ENCODE measurements around the gene BLM. TPM values are rescaled to one million over a fixed set of nuclear protein-coding genes. Genes with fewer than 3 reads are reported as not detected.

Gene BLM
- total RNA-seq, 1 donor from 2014 or later = 58.0 TPM

DNA sequence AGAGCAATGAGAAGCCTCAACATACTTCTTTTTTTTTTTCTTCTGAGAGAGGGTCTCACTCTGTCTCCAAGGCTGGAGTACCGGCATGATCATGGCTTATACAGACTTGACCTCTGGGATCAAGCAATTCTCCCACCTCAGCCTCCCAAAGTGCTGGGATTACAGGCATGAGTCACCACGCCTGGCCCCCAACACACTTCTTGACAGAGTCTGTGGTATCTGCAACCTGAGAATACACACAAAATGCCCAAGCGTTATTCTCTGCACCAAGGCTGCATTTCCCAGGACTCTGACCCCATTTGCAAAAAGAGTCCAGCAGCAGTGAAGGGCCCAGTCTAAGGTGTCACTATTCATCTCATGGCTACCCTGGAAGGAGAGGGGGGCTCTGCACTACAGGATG lies 42.7 kb upstream of the BLM start:
- H3K4me2 ChIP-seq = no peak overlapping the region
- H3K9ac ChIP-seq = no peak overlapping the region
- Mint-ChIP-seq H3K36me3 (peaks cover 3% of the 10 kb centered on the region), H3K4me1 (peaks cover 3% of the 10 kb centered on the region), H3K27me3 (ENCODE audit: insufficient read depth, low read depth) (peaks cover 6% of the 10 kb centered on the region), H3K27ac (peak overlapping the region; percentile 33), H3K4me3 (no peak overlapping the region), H3K9me3 (peaks cover 2% of the 10 kb centered on the region)
- no peak overlapping the region for H2AFZ ChIP-seq (replicated peaks)
- no peak overlapping the region for H3K4me3 ChIP-seq
- H3K4me1 ChIP-seq = no peaks in the 10 kb centered on the region
- no peaks in the 10 kb centered on the region for H3K27me3 ChIP-seq
- DNase-seq (ENCODE audit: low spot score) = no peak
- TF ChIP-seq EZH2phosphoT487 (IDR thresholded peaks at IDR 0.05) = no peak
- TF ChIP-seq, protein P1, sequence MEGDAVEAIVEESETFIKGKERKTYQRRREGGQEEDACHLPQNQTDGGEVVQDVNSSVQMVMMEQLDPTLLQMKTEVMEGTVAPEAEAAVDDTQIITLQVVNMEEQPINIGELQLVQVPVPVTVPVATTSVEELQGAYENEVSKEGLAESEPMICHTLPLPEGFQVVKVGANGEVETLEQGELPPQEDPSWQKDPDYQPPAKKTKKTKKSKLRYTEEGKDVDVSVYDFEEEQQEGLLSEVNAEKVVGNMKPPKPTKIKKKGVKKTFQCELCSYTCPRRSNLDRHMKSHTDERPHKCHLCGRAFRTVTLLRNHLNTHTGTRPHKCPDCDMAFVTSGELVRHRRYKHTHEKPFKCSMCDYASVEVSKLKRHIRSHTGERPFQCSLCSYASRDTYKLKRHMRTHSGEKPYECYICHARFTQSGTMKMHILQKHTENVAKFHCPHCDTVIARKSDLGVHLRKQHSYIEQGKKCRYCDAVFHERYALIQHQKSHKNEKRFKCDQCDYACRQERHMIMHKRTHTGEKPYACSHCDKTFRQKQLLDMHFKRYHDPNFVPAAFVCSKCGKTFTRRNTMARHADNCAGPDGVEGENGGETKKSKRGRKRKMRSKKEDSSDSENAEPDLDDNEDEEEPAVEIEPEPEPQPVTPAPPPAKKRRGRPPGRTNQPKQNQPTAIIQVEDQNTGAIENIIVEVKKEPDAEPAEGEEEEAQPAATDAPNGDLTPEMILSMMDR (IDR thresholded peaks at IDR 0.05) = no peak
- no peak for TF ChIP-seq EZH2 (IDR thresholded peaks at IDR 0.05)
- H3F3A ChIP-seq (ENCODE audit: low read depth) = no peaks in the 10 kb centered on the region
- H4K20me1 ChIP-seq (ENCODE audit: low read depth) = no peaks in the 10 kb centered on the region
- H3K79me2 ChIP-seq (ENCODE audit: low read depth) = no peaks in the 10 kb centered on the region
- H3K36me3 ChIP-seq = no peaks in the 10 kb centered on the region
- H3K9me3 ChIP-seq (ENCODE audit: low read depth) = no peaks in the 10 kb centered on the region
- no peak overlapping the region for H3K27ac ChIP-seq

DNA sequence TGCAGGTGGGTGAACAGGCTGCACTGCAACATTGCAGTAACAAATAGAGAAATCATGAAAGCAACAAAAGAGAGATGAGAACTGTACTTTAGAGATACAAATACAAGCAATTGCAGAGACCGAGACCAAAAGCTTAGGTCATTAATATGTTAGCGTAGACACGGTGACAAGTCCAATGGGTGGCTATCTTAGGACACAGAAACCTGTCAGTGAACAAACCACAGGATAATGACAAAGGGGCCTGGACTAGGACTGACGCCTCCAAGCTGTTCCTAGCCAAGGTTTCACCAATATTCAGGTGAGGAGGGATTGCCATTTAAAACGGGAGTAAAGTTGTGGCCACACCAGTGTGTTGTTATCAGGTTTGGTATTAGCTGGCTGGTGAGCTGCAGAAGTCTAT lies 41.7 kb upstream of the BLM start:
- no peak overlapping the region for H3K4me3 ChIP-seq
- H2AFZ ChIP-seq (replicated peaks) = no peak overlapping the region
- Mint-ChIP-seq H3K9me3 (peaks cover 2% of the 10 kb centered on the region), H3K27ac (no peak overlapping the region), H3K4me1 (peaks cover 3% of the 10 kb centered on the region), H3K36me3 (peaks cover 3% of the 10 kb centered on the region), H3K27me3 (ENCODE audit: insufficient read depth, low read depth) (peaks cover 3% of the 10 kb centered on the region), H3K4me3 (no peak overlapping the region)
- H3K9ac ChIP-seq = no peak overlapping the region
- H3K27ac ChIP-seq = no peak overlapping the region
- H3K4me1 ChIP-seq = no peaks in the 10 kb centered on the region
- H3F3A ChIP-seq (ENCODE audit: low read depth) = no peaks in the 10 kb centered on the region
- H3K27me3 ChIP-seq = no peaks in the 10 kb centered on the region
- no peak overlapping the region for H3K4me2 ChIP-seq
- H4K20me1 ChIP-seq (ENCODE audit: low read depth) = no peaks in the 10 kb centered on the region
- no peak for TF ChIP-seq EZH2phosphoT487 (IDR thresholded peaks at IDR 0.05)
- TF ChIP-seq EZH2 (IDR thresholded peaks at IDR 0.05) = no peak
- TF ChIP-seq, protein P1 (IDR thresholded peaks at IDR 0.05) = no peak
- no peaks in the 10 kb centered on the region for H3K9me3 ChIP-seq (ENCODE audit: low read depth)
- no peaks in the 10 kb centered on the region for H3K79me2 ChIP-seq (ENCODE audit: low read depth)
- no peak for DNase-seq (ENCODE audit: low spot score)
- H3K36me3 ChIP-seq = no peaks in the 10 kb centered on the region

DNA sequence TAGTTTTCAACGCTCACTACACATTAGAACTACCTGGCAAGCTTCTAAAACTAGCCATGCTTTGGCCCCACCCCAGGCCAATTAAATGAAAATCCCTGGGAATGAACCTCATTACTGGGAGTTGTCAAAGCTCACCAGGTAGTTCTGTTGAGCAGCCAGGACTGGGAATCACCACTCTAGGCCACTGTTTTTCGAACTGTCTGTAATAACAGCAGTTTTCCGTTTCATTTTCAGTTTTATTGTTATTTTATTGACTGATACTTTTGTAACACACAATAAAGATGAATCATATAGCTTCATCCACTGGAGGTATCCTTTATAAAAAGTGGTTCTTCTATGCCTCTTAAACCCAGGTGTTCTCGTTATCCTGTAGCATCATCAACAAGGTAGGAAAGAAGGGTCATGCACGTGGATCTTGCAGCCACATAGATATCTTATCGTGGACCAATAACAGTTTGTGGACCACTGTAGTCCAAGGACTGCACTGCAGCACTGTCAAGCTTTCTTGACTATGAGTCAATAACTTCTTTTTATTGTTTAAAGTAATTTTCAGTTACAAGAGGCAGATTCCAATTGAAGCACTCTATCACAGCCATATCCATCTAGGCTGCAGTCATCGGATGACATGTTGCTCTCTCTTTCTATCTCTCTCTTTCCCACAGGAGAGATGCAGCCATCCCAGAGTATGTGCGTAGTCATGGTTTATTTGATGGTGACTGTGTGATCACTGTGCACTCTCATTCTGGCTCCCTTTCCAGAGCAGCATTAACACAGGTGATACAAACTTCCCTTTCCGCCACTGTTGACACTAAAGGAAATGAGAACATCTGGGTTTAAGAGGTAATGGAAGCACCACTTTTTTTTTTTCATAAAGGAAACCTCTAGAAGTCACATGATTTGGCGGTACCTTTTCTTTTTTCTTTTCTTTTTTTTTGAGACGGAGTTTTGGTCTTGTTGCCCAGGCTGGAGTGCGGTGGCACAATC lies 39.0 kb upstream of the BLM start:
- peaks cover 2% of the 10 kb centered on the region for H3K9me3 Mint-ChIP-seq
- Histone ChIP-seq H3K27me3 (no peaks in the 10 kb centered on the region), H3K4me3 (no peak overlapping the region), H3K9ac (no peak overlapping the region), H3K27ac (no peak overlapping the region), H3K4me1 (no peaks in the 10 kb centered on the region), H3K4me2 (no peak overlapping the region), H3K36me3 (no peaks in the 10 kb centered on the region), H2AFZ (replicated peaks) (no peak overlapping the region), H3K9me3 (ENCODE audit: low read depth) (no peaks in the 10 kb centered on the region), H3F3A (ENCODE audit: low read depth) (no peaks in the 10 kb centered on the region), H4K20me1 (ENCODE audit: low read depth) (no peaks in the 10 kb centered on the region), H3K79me2 (ENCODE audit: low read depth) (no peaks in the 10 kb centered on the region)
- no peak overlapping the region for H3K4me3 Mint-ChIP-seq
- H3K4me1 Mint-ChIP-seq = peaks cover 3% of the 10 kb centered on the region
- TF ChIP-seq, protein P1 (IDR thresholded peaks at IDR 0.05) = no peak
- no peak for TF ChIP-seq EZH2phosphoT487 (IDR thresholded peaks at IDR 0.05)
- no peak for TF ChIP-seq EZH2 (IDR thresholded peaks at IDR 0.05)
- H3K27me3 Mint-ChIP-seq (ENCODE audit: insufficient read depth, low read depth) = no peaks in the 10 kb centered on the region
- H3K27ac Mint-ChIP-seq = no peak overlapping the region
- H3K36me3 Mint-ChIP-seq = peaks cover 3% of the 10 kb centered on the region
- no peak for DNase-seq (ENCODE audit: low spot score)

Measured in neural progenitor cell (in vitro differentiated cells).